Skin epidermis (tissue), 12 donors: ENCODE measurements around the gene L1CAM.
A peak's percentile ranks its signal among the peaks of the same experiment; 100 is the strongest.

Experiments
- H3K27ac ChIP-seq, 21 experiments: fragments of 200-600 bp; sonication (generic) in 11 of 21; one replicate each; pipeline ENCODE4 v1.5.0; 2020; ENCODE audit warnings: mild to moderate bottlenecking in 3 of 21, inconsistent platforms in 2 of 21, moderate library complexity in 2 of 21
- H3K4me3 ChIP-seq, 7 experiments: fragments of 200-600 bp; sonication (generic) in 2 of 7; one replicate each; pipeline ENCODE4 v1.5.0; 2020; ENCODE audit warnings: inconsistent platforms in 2 of 7, mild to moderate bottlenecking in 2 of 7, moderate library complexity in 1 of 7

The L1CAM gene

DNA sequence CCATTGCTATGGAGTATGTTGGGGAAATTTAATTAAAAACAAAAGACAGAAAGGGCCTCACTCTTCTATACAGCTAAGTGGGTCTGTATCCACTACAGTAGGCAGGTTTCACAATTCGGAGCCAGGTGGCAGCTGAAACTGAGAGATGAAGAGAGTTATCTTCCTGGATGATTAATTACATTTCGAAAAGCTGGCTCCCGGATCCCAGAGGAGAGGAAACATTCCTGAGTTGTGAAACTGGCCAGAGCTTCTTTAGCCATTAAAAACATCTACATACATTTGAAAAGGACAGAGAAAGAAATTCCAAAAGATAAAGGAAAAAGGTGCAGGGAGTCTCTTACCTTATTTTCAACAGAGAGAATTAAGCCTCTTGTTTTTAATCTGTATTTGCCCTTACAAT, 40.1 kb downstream of the L1CAM start:
- Histone ChIP-seq H3K4me3 (no peak overlapping the region), H3K27ac (no peak overlapping the region)

- H3K4me3 ChIP-seq: no peak overlapping the region
These were observed 40.8 kb downstream of the L1CAM start for GRCh38 chrX:153845195-153845594.

DNA sequence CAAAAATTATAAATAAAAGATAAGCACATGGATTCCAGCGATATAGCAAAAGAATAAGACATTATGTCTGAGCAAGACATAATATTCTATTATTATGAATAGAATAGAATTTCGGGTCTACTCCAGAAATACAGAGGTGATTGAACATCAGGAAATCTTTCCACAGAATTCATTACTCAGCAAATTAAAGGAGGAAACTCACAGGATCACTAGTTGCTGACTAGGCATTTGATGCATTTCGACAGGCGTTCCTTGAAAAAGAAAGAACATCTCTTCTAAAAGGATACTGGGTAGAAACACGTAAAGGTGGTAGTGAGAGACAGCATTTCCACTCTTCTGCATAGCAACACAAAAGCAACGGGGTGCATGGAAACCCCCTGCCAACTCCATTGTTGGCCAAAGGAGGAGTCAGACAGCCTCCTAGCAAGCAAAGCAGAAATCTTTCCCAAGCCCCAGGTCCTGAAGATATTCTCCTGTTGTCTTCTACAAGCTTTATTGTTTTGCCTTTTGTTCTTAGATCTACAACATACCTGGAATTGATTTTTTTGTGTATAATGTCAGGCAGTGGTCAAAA, 41.4 kb downstream of the L1CAM start:
- H3K4me3 ChIP-seq: no peak overlapping the region
- no peak overlapping the region for H3K27ac ChIP-seq

More at GRCh38 chrX:153845195-153845594, 40.8 kb downstream of the L1CAM start:
- no peak overlapping the region for H3K27ac ChIP-seq

DNA sequence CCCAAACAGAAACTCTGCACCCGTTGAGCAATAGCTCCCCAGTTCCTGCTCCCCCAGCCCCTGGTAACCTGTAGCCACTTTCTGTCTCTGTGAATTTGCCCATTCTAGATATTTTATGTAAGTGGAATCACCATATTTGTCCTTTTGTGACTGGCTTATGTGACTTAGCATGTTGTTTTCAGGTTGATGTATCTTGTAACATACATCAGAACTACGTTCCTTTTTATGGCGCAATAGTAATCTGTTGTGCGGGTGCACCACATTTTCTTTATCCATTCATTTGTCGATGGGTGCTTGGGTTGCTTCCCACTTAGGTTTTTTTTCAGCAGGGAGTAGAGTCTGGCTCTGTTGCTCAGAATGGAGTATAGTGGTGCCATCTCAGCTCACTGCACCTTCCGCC, 49.1 kb downstream of the L1CAM start:
- H3K27ac ChIP-seq: no peak overlapping the region
- no peak overlapping the region for H3K4me3 ChIP-seq

GRCh38 chrX:153832728-153833127, 53.2 kb downstream of the L1CAM start:
- Histone ChIP-seq H3K4me3 (no peak overlapping the region), H3K27ac (no peak overlapping the region)

DNA sequence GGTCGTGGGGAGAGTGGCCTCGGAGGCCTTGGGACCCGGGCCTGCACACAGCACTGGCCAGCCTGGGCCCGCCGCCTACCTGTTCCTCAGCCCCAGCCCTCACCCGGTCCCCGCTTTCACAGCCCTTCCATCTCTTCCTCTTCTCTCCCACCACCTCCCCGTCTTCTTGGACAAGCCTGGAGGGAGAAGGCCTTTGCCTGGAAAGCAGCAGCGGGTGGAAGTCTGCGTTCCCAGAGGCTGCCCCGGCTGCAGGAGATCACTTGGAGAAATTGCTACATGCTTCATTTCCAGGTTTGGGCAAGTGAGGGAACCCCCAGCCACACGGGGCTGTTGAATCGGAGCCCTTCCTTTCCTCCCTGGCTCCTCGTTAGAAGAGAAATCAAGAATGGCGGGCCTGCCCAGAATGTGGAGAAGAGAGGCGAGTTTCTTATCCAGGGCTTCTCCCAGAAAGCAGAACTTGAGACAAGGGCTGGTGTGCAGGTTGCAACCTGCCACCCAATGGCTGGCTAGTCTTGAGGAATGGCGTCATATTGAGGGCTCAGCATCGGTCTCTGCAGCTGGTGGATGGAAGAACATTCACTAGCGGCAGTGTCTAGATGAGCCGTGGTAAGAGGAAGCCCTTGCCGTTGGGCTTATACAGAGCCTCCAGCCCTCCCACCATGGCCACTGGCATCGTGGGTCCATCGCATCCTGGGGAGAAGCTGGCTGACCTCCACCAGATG, 54.4 kb downstream of the L1CAM start:
- Histone ChIP-seq H3K27ac (no peak overlapping the region), H3K4me3 (no peak overlapping the region)

- Histone ChIP-seq H3K4me3 (peak overlapping the region in 2 of 7 experiments; percentile 18 to 31), H3K27ac (no peak overlapping the region)
These were observed 55.1 kb downstream of the L1CAM start for GRCh38 chrX:153830640-153831428.

DNA sequence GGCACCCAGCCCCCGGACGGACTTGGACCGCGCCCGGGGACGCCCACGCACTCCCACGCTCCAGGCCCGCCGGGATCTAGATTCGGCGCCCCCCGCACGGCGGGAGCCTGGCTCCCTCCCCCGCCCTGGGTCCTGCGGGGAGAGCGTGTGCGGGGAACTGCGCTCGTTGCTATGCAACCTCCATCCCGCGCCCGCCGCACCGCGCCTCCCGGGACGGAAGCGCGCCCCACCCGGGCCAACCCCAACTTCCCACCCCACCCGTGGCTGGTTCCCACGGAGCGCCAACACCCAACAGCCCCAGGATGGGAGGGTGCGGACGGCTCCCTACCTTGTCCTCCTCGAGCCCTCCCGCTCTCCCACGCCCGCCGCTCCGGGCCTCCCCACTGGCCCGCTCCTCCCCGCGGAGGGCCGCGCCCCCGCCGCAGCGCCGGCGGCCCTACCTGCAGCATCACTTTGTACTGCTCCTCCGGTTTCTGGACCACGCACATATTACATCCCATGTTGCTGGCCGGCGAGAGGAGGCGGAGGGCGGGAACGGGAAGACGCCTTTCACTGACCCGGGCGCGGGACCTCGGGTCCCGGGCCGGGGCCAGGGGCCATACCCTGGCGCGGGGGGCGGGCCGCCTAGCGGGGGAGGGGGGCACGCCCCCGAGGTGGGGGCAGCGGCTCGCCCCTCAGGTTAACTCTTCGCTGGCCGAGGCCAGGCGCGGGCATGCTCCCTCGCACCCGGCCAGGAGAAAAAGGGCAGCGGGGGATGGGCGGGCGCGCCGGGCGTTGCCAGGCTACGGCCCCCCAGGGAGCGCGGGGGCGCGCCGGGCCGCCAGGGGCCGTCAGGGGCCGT, 56.0 kb downstream of the L1CAM start, which contains the start of gene PDZD4:
PDZD4 (minus strand) TSS at position 746 of the 841 bp plus-strand sequence; CDS start at position 500, 246 bp downstream.
- H3K4me3 ChIP-seq: peak within 1 kb of the TSS in 6 of 7 experiments; percentile 18 to 37 (median 20)
- no peak within 1 kb of the TSS for H3K27ac ChIP-seq

- H3K27ac ChIP-seq: no peak overlapping the region
- H3K4me3 ChIP-seq: peak overlapping the region in 6 of 7 experiments; percentile 18 to 37 (median 20)
These were observed 56.5 kb downstream of the L1CAM start for GRCh38 chrX:153829549-153829798.

- H3K27ac ChIP-seq: no peak overlapping the region
- peak overlapping the region in 5 of 7 experiments; percentile 18 to 37 (median 21) for H3K4me3 ChIP-seq
These were observed 57.0 kb downstream of the L1CAM start for GRCh38 chrX:153828723-153829548.

DNA sequence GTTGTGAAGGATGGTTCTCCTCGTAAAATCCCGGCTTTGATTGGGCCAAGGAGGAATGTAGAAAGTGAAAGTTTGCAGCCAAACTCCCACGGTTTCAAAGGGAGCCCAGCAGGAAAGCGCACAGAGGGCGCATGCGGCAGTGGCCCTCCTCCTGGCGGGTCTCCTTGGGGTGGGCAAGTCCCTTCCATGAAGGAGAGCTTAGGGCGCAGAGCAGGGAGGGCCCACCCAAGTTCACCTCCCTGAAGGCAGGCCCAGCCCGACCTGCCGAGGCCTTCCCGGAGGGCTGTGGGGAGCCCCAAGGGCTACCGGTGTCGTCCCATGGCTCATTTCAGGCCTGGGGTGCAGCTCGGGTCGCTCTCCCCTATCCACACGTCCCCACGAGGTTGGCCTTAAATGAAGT, 57.7 kb downstream of the L1CAM start:
- no peak overlapping the region for H3K27ac ChIP-seq
- no peak overlapping the region for H3K4me3 ChIP-seq

DNA sequence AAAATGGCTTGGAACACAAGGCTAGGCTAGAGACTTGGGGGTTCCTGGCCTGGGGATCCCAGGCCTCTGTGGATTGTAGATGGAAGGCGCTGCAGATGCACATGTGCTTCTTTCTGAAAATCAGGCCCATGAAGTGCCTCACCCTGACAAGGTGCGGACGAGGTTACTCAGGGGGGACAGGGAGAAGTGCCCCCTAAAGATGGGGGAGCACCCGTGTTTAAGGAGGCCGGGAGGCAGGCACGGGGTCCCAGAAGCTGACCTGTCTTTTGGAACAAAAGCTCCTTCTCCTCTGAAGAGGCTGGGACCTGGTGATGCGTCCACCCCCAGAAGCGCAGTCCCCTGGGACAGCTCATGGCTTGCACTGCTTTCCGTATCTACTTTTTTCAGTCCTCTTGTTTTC, 58.1 kb downstream of the L1CAM start:
- Histone ChIP-seq H3K4me3 (no peak overlapping the region), H3K27ac (no peak overlapping the region)

- H3K4me3 ChIP-seq: no peak overlapping the region
- no peak overlapping the region for H3K27ac ChIP-seq
These were observed 59.0 kb downstream of the L1CAM start for GRCh38 chrX:153827016-153827415.

GRCh38 chrX:153825042-153825441, 60.9 kb downstream of the L1CAM start:
- no peak overlapping the region for H3K4me3 ChIP-seq
- H3K27ac ChIP-seq: no peak overlapping the region

DNA sequence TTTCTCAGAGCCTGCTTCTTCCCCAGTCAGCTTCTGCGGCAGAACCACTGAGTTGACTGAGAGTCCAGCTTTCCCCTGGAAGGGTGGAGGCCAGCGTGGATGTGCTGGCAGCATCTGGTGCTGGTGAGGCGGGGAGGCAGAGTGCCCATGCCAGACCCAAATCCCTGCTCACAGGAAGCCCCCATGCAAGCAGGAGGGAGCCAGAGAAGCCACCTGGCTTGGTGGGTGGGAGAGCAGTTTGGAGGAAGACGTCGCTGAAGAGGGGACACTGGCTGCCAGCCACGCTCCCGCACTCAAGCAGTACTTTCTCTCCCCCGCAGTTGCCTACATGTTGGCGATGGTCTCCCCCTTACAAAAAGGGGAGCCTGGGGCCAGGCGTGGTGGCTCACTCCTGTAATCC, 61.6 kb downstream of the L1CAM start:
- Histone ChIP-seq H3K4me3 (no peak overlapping the region), H3K27ac (no peak overlapping the region)

GRCh38 chrX:153821066-153821465, 64.9 kb downstream of the L1CAM start:
- Histone ChIP-seq H3K4me3 (no peak overlapping the region), H3K27ac (no peak overlapping the region)

DNA sequence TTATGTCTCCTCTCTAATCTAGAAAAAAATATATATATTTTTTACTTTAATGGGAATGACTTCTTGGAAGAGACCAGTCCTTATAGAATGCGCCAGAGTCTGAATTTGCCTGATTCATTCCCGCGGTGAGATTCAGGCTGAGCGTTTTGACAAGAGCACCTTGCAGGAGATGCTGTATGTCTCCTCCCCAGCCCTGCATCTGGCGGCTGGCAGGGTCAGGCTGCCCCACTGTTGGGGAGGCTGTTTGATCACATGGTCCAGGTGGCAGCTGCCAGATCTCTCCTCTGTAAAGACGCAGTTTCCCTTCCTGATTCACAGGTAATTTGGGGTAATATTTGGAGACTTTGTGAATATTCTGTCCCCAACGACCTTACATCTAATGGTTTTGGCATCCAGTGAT, 65.4 kb downstream of the L1CAM start:
- no peak overlapping the region for H3K4me3 ChIP-seq
- H3K27ac ChIP-seq: no peak overlapping the region

GRCh38 chrX:153819384-153820040, 66.5 kb downstream of the L1CAM start:
- Histone ChIP-seq H3K4me3 (peak overlapping the region; percentile 1 to 36 (median 20)), H3K27ac (peak overlapping the region in 1 of 21 experiments; percentile 37)
